Thyroid gland (tissue), 4 donors: ENCODE results near the gene CMC4. TPM values are rescaled to one million over a fixed set of nuclear protein-coding genes. Genes with fewer than 3 reads are reported as not detected.

Experiments
- DNase-seq, 2 donors: peaks; one replicate each; pipeline ENCODE4 v3.0.0-alpha.2; 2019
- H3K27ac ChIP-seq, 3 donors: fragments of 200-600 bp; sonication (generic); 1 replicate in 2 of 3; 2 replicates in 1 of 3; pipeline ENCODE4 v1.5.1; 2016 to 2019; ENCODE audit warnings: mild to moderate bottlenecking in 1 of 3, moderate library complexity in 1 of 3
- H3K27me3 ChIP-seq: fragments of 200-600 bp; sonication (generic); one replicate; pipeline ENCODE4 v1.5.1; 2019
- H3K36me3 ChIP-seq, 2 donors: fragments of 200-600 bp; sonication (generic); one replicate each; pipeline ENCODE4 v1.5.1; 2016 to 2019
- H3K4me1 ChIP-seq, 2 donors: fragments of 200-600 bp; sonication (generic); one replicate each; pipeline ENCODE4 v1.5.1; 2017 to 2019
- H3K4me3 ChIP-seq, 3 donors: fragments of 200-600 bp; sonication (generic); replicated peaks in 1 of 3; 1 replicate in 2 of 3; 2 replicates in 1 of 3; pipeline ENCODE4 v1.5.1; 2016; ENCODE audit warnings: mild to moderate bottlenecking in 1 of 3
- H3K9me3 ChIP-seq: fragments of 200-600 bp; sonication (generic); one replicate; pipeline ENCODE4 v1.5.1; 2017
- CTCF ChIP-seq, 6 experiments: fragments of 200-600 bp in 3 of 6; fragments of 450-650 bp in 3 of 6; sonication (generic) in 3 of 6; IDR thresholded peaks; one replicate each; pipeline ENCODE4 v1.5.1; 2016 to 2019; ENCODE audit warnings: antibody characterized with exemption in 6 of 6, mild to moderate bottlenecking in 2 of 6, inconsistent platforms in 1 of 6, moderate library complexity in 1 of 6
- POLR2A ChIP-seq, 2 donors: fragments of 450-650 bp; IDR thresholded peaks; one replicate each; pipeline ENCODE4 v1.6.1; 2017; ENCODE audit warnings: antibody characterized with exemption in 2 of 2, mild to moderate bottlenecking in 2 of 2, moderate library complexity in 1 of 2
- WGBS, 2 donors: methylation state at CpG; one replicate each; pipeline ENCODE4 v1.1.5; 2017; 5-methylcytosine and 5-hydroxymethylcytosine counted together
- intact Hi-C: fragments of 100-400 bp; cut with DNase I; formaldehyde crosslinking; loops from one replicate; pipeline ENCODE4 v1.15.1; 2023
- total RNA-seq, 4 donors: library from RNA; depleted of rRNA; stranded (reverse); fragments of >200 nt; gene quantifications; one replicate each; pipeline ENCODE4 v1.2.3, GENCODE V29; 2016

The CMC4 gene
- total RNA-seq = 10 to 100 TPM; 10.5 to 29.5 (median 21.8) TPM

GRCh38 chrX:155070975-155071693 is at the start of gene CMC4, which contains the start of the genes BRCC3 and MTCP1:
CMC4 (minus strand) TSS chrX:155071136; CDS start chrX:155064023, 7,113 bp downstream.
BRCC3 (plus strand) TSS chrX:155071508; CDS start chrX:155071528, 20 bp downstream.
MTCP1 (minus strand) TSS chrX:155071136; CDS start chrX:155066010, 5,126 bp downstream.
- peak within 1 kb of the TSS in 2 of 3 donors; percentile 44 to 68 for H3K4me3 ChIP-seq
- intact Hi-C loops = no loop called here
- H3K27me3 ChIP-seq = no peaks in the 10 kb centered on the region
- peak in 1 of 2 donors; percentile 66 for TF ChIP-seq POLR2A (IDR thresholded peaks at IDR 0.05)
- TF ChIP-seq CTCF (IDR thresholded peaks at IDR 0.05) = no peak
- H3K4me1 ChIP-seq = no peaks in the 10 kb centered on the region
- DNase-seq = peak; percentile 79
- peak within 1 kb of the TSS; percentile 59 to 81 (median 78) for H3K27ac ChIP-seq
- 0 to 2% methylated on average over 7 to 9 of the region's 81 CpGs for WGBS, 2 donors
- no peaks in the 10 kb centered on the region for H3K9me3 ChIP-seq
- no peaks in the 10 kb centered on the region for H3K36me3 ChIP-seq

GRCh38 chrX:155115174-155115819 is 44.4 kb upstream of the CMC4 start:
- intact Hi-C loops = no loop called here
- Histone ChIP-seq H3K9me3 (no peaks in the 10 kb centered on the region), H3K27ac (no peak overlapping the region), H3K27me3 (no peaks in the 10 kb centered on the region), H3K36me3 (no peaks in the 10 kb centered on the region), H3K4me3 (no peak overlapping the region), H3K4me1 (no peaks in the 10 kb centered on the region)
- TF ChIP-seq CTCF (IDR thresholded peaks at IDR 0.05) (no peak), POLR2A (IDR thresholded peaks at IDR 0.05) (no peak)
- no peak for DNase-seq
- WGBS, 2 donors = 100% methylated on average over 1 of the region's 1 CpG

GRCh38 chrX:155113097-155113496 is 42.2 kb upstream of the CMC4 start:
- H3K9me3 ChIP-seq = no peaks in the 10 kb centered on the region
- H3K27ac ChIP-seq = no peak overlapping the region
- intact Hi-C loops = no loop called here
- no peaks in the 10 kb centered on the region for H3K27me3 ChIP-seq
- H3K4me3 ChIP-seq = no peak overlapping the region
- no peak for DNase-seq
- TF ChIP-seq CTCF (IDR thresholded peaks at IDR 0.05) = no peak
- no peak for TF ChIP-seq POLR2A (IDR thresholded peaks at IDR 0.05)
- H3K4me1 ChIP-seq = no peaks in the 10 kb centered on the region
- H3K36me3 ChIP-seq = no peaks in the 10 kb centered on the region
- WGBS, 2 donors = 92 to 96% methylated on average over 4 of the region's 4 CpGs

GRCh38 chrX:155112171-155112570 is 41.2 kb upstream of the CMC4 start:
- no peak overlapping the region for H3K4me3 ChIP-seq
- no peaks in the 10 kb centered on the region for H3K36me3 ChIP-seq
- intact Hi-C loops = no loop called here
- no peaks in the 10 kb centered on the region for H3K4me1 ChIP-seq
- no peaks in the 10 kb centered on the region for H3K9me3 ChIP-seq
- WGBS, 2 donors = 93 to 96% methylated on average over 3 of the region's 3 CpGs
- H3K27me3 ChIP-seq = no peaks in the 10 kb centered on the region
- no peak for DNase-seq
- TF ChIP-seq POLR2A (IDR thresholded peaks at IDR 0.05) = no peak
- no peak for TF ChIP-seq CTCF (IDR thresholded peaks at IDR 0.05)
- no peak overlapping the region for H3K27ac ChIP-seq

- Histone ChIP-seq H3K36me3 (no peaks in the 10 kb centered on the region), H3K4me1 (no peaks in the 10 kb centered on the region), H3K9me3 (no peaks in the 10 kb centered on the region), H3K27ac (no peak overlapping the region), H3K4me3 (no peak overlapping the region), H3K27me3 (no peaks in the 10 kb centered on the region)
- intact Hi-C loops = no loop called here
- TF ChIP-seq POLR2A (IDR thresholded peaks at IDR 0.05) = no peak
- no peak for TF ChIP-seq CTCF (IDR thresholded peaks at IDR 0.05)
- DNase-seq = no peak
These were observed 37.5 kb upstream of the CMC4 start for GRCh38 chrX:155108427-155108826.
